ENCODE data around the gene SETBP1.

DNA sequence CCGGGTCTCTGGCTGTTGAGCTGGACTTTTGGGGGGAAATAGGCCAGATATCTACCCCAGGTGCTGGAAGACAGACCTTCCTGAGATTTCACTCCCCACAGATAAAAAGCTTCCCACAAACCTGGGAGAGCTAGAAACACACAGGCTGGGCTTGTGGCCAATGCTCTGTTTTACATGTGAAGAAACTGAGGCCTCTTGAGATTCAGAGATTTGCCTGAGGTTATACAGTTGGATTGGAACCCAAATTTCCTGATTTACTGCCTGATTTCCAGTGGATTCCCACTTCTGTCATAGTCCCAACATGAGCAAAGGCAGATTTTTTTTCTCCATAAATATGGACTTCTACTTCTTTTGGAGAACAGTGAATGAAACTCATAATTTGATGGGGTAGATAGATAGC lies 360.2 kb downstream of the SETBP1 start:
- TF ChIP-seq, protein P1, sequence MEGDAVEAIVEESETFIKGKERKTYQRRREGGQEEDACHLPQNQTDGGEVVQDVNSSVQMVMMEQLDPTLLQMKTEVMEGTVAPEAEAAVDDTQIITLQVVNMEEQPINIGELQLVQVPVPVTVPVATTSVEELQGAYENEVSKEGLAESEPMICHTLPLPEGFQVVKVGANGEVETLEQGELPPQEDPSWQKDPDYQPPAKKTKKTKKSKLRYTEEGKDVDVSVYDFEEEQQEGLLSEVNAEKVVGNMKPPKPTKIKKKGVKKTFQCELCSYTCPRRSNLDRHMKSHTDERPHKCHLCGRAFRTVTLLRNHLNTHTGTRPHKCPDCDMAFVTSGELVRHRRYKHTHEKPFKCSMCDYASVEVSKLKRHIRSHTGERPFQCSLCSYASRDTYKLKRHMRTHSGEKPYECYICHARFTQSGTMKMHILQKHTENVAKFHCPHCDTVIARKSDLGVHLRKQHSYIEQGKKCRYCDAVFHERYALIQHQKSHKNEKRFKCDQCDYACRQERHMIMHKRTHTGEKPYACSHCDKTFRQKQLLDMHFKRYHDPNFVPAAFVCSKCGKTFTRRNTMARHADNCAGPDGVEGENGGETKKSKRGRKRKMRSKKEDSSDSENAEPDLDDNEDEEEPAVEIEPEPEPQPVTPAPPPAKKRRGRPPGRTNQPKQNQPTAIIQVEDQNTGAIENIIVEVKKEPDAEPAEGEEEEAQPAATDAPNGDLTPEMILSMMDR (IDR thresholded peaks at IDR 0.05 in 2 of 3, conservative IDR thresholded peaks at IDR 0.05 in 1 of 3; ENCODE audit: insufficient read depth in 2 of 3, low read depth in 1 of 3, low read length in 3 of 3) = no peak
- TF ChIP-seq, protein P2, sequence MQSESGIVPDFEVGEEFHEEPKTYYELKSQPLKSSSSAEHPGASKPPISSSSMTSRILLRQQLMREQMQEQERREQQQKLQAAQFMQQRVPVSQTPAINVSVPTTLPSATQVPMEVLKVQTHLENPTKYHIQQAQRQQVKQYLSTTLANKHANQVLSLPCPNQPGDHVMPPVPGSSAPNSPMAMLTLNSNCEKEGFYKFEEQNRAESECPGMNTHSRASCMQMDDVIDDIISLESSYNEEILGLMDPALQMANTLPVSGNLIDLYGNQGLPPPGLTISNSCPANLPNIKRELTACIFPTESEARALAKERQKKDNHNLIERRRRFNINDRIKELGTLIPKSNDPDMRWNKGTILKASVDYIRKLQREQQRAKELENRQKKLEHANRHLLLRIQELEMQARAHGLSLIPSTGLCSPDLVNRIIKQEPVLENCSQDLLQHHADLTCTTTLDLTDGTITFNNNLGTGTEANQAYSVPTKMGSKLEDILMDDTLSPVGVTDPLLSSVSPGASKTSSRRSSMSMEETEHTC (IDR thresholded peaks at IDR 0.05) = no peak
- TF ChIP-seq HEY1 (CRISPR knock-in tag; IDR thresholded peaks at IDR 0.05; ENCODE audit: borderline replicate concordance) = no peak
- no peak for TF ChIP-seq RBBP5 (IDR thresholded peaks at IDR 0.05; ENCODE audit: borderline replicate concordance, insufficient read depth, low read length, poor library complexity, severe bottlenecking)
- TF ChIP-seq, protein P3, sequence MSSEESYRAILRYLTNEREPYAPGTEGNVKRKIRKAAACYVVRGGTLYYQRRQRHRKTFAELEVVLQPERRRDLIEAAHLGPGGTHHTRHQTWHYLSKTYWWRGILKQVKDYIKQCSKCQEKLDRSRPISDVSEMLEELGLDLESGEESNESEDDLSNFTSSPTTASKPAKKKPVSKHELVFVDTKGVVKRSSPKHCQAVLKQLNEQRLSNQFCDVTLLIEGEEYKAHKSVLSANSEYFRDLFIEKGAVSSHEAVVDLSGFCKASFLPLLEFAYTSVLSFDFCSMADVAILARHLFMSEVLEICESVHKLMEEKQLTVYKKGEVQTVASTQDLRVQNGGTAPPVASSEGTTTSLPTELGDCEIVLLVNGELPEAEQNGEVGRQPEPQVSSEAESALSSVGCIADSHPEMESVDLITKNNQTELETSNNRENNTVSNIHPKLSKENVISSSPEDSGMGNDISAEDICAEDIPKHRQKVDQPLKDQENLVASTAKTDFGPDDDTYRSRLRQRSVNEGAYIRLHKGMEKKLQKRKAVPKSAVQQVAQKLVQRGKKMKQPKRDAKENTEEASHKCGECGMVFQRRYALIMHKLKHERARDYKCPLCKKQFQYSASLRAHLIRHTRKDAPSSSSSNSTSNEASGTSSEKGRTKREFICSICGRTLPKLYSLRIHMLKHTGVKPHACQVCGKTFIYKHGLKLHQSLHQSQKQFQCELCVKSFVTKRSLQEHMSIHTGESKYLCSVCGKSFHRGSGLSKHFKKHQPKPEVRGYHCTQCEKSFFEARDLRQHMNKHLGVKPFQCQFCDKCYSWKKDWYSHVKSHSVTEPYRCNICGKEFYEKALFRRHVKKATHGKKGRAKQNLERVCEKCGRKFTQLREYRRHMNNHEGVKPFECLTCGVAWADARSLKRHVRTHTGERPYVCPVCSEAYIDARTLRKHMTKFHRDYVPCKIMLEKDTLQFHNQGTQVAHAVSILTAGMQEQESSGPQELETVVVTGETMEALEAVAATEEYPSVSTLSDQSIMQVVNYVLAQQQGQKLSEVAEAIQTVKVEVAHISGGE (CRISPR knock-in tag; IDR thresholded peaks at IDR 0.05) = no peak
- no peak for TF ChIP-seq HDAC2 (IDR thresholded peaks at IDR 0.05)
- TF ChIP-seq ILF3 (IDR thresholded peaks at IDR 0.05; ENCODE audit: borderline replicate concordance) = no peak
- TF ChIP-seq SRSF1 (IDR thresholded peaks at IDR 0.05; ENCODE audit: low read depth, low read length) = no peak
- no peak for TF ChIP-seq COPS2 (conservative IDR thresholded peaks at IDR 0.05)
- TF ChIP-seq, protein P4, sequence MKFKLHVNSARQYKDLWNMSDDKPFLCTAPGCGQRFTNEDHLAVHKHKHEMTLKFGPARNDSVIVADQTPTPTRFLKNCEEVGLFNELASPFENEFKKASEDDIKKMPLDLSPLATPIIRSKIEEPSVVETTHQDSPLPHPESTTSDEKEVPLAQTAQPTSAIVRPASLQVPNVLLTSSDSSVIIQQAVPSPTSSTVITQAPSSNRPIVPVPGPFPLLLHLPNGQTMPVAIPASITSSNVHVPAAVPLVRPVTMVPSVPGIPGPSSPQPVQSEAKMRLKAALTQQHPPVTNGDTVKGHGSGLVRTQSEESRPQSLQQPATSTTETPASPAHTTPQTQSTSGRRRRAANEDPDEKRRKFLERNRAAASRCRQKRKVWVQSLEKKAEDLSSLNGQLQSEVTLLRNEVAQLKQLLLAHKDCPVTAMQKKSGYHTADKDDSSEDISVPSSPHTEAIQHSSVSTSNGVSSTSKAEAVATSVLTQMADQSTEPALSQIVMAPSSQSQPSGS (CRISPR knock-in tag; IDR thresholded peaks at IDR 0.05) = no peak
- TF ChIP-seq, protein P5, sequence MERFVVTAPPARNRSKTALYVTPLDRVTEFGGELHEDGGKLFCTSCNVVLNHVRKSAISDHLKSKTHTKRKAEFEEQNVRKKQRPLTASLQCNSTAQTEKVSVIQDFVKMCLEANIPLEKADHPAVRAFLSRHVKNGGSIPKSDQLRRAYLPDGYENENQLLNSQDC (CRISPR knock-in tag; IDR thresholded peaks at IDR 0.05) = no peak
- TF ChIP-seq ZNF253 (CRISPR knock-in tag; conservative IDR thresholded peaks at IDR 0.05) = no peak
